HepG2 (cell line): ENCODE results near the gene BRD3. TPM values are rescaled to one million over a fixed set of nuclear protein-coding genes. Genes with fewer than 3 reads are reported as not detected.
A peak's percentile ranks its signal among the peaks of the same experiment; 100 is the strongest.

Experiments used
- BHLHE40 ChIP-seq: IDR thresholded peaks from 2 replicates; pipeline ENCODE4 v1.6.1; 2011; ENCODE audit warnings: low read length, improper control_type of control experiment
- EHMT2 ChIP-seq: fragments of 200-600 bp; sonication (generic); IDR thresholded peaks from 2 replicates; pipeline ENCODE4 v1.7.0; 2017; ENCODE audit warnings: antibody characterized with exemption, low read depth, low read length, borderline replicate concordance
- NAIF1 ChIP-seq: sonication (generic); formaldehyde crosslinking; IDR thresholded peaks from 2 replicates; pipeline ENCODE4 v1.5.0; 2020; ENCODE audit warnings: mild to moderate bottlenecking, missing genetic modification reagents, borderline replicate concordance
- PBX3 ChIP-seq: sonication (generic); formaldehyde crosslinking; IDR thresholded peaks from 2 replicates; pipeline ENCODE4 v1.8.1; 2023; ENCODE audit warnings: missing genetic modification reagents, inconsistent platforms, borderline replicate concordance
- SAFB2 ChIP-seq: sonication (generic); formaldehyde crosslinking; IDR thresholded peaks from 2 replicates; pipeline ENCODE4 v1.5.1; 2020; ENCODE audit warnings: missing genetic modification reagents, low read depth, mild to moderate bottlenecking, borderline replicate concordance
- SCMH1 ChIP-seq: sonication (generic); formaldehyde crosslinking; IDR thresholded peaks from 2 replicates; pipeline ENCODE4 v1.9.0; 2021; ENCODE audit warnings: missing genetic modification reagents, mild to moderate bottlenecking, borderline replicate concordance
- SRF ChIP-seq: IDR thresholded peaks from 2 replicates; pipeline ENCODE4 v1.6.1; 2011; ENCODE audit warnings: mild to moderate bottlenecking, low read depth, low read length, moderate library complexity
- SRSF4 ChIP-seq: fragments of 200-400 bp; formaldehyde crosslinking; IDR thresholded peaks from one replicate; pipeline ENCODE4 v1.6.1; 2018; ENCODE audit warnings: mild to moderate bottlenecking, low read depth, low read length, moderate library complexity; ENCODE audit not compliant: poor library complexity, severe bottlenecking
- TEAD3 ChIP-seq: optimal IDR thresholded peaks from 2 replicates; pipeline ENCODE3; 2016; ENCODE audit warnings: borderline replicate concordance
- TFDP2 ChIP-seq: sonication (generic); formaldehyde crosslinking; IDR thresholded peaks from 2 replicates; pipeline ENCODE4 v1.4.0; 2020; ENCODE audit warnings: missing genetic modification reagents
- ZFP91 ChIP-seq: sonication (generic); formaldehyde crosslinking; IDR thresholded peaks from 2 replicates; pipeline ENCODE4 v1.9.0; 2022; ENCODE audit warnings: missing genetic modification reagents, mild to moderate bottlenecking, borderline replicate concordance
- ZNF318 ChIP-seq: sonication (generic); formaldehyde crosslinking; IDR thresholded peaks from 2 replicates; pipeline ENCODE4 v1.4.0; 2020; ENCODE audit warnings: mild to moderate bottlenecking, missing genetic modification reagents
- ZNF7 ChIP-seq: IDR thresholded peaks from 2 replicates; pipeline ENCODE4 v1.6.1; 2016; ENCODE audit warnings: missing biosample characterization, missing genetic modification reagents
- ZNF780A ChIP-seq: sonication (generic); formaldehyde crosslinking; IDR thresholded peaks from 2 replicates; pipeline ENCODE4 v1.8.0; 2022; ENCODE audit warnings: mild to moderate bottlenecking, missing genetic modification reagents, moderate library complexity
- ZSCAN29 ChIP-seq: sonication (generic); formaldehyde crosslinking; conservative IDR thresholded peaks from 2 replicates; pipeline ENCODE4 v1.4.0; 2020; ENCODE audit warnings: mild to moderate bottlenecking, missing genetic modification reagents
- ZSCAN30 ChIP-seq: sonication (generic); formaldehyde crosslinking; IDR thresholded peaks from 2 replicates; pipeline ENCODE4 v1.5.0; 2020; ENCODE audit warnings: mild to moderate bottlenecking, missing genetic modification reagents
- polyA plus RNA-seq, 8 experiments: library from polyadenylated mRNA; depleted of rRNA in 3 of 8; stranded (reverse) in 7 of 8; unstranded in 1 of 8; fragments of >200 nt; fragmentation: Illumina TruSeq in 4 of 8; extraction: Trizol in 4 of 8; gene quantifications; 2 replicates each; pipeline versions ENCODE4 v1.2.1 to v1.2.3, GENCODE V29; 2011 to 2016; ENCODE audit warnings: low read depth in 4 of 8, missing spikeins in 1 of 8, mixed read lengths in 1 of 8; ENCODE audit not compliant: insufficient read depth in 1 of 8
- total RNA-seq, 5 experiments: library from RNA; depleted of rRNA; stranded (reverse); fragments of >200 nt; fragmentation: Illumina TruSeq; extraction: Trizol; gene quantifications; 2 replicates each; pipeline ENCODE4 v1.2.3, GENCODE V29; 2016; ENCODE audit warnings: low read depth in 1 of 5

BRD3 gene
- total and polyA plus RNA-seq, 2 of the 13 experiments (the other 11 are each of a cell fraction or from before 2014, with no cell fraction given), result 5.9 to 12.9 TPM

GRCh38 chr9:133992780-133993634 is 74.8 kb downstream of the BRD3 start (continued):
- no peak for TF ChIP-seq SRF
- no peak for TF ChIP-seq ZNF780A (CRISPR knock-in tag)
- peak; percentile 19; the same call in 1 of the 2 replicates for TF ChIP-seq TFDP2 (CRISPR knock-in tag)
- no peak for TF ChIP-seq TEAD3 (CRISPR knock-in tag)
- TF ChIP-seq ZFP91 (CRISPR knock-in tag), result peak; percentile 89; the same call in 1 of the 2 replicates
- TF ChIP-seq PBX3, result no peak
- peak; percentile 58; the same call in 1 of the 2 replicates for TF ChIP-seq ZSCAN29 (CRISPR knock-in tag)
- TF ChIP-seq SCMH1 (CRISPR knock-in tag), result no peak
- TF ChIP-seq BHLHE40, result no peak
- no peak for TF ChIP-seq EHMT2
- TF ChIP-seq ZNF7 (CRISPR knock-in tag), result no peak
- TF ChIP-seq ZNF318, result no peak
- no peak for TF ChIP-seq SRSF4
- peak; percentile 53; the same call in 1 of the 2 replicates for TF ChIP-seq SAFB2
- 0 out of 2 replicates have a peak, but pooled peaks have one; percentile 57 for TF ChIP-seq NAIF1
- no peak for TF ChIP-seq ZSCAN30 (CRISPR knock-in tag)
